HepG2 (cell line): Measurements from ENCODE around the gene ZNF225. TPM values are rescaled to one million over a fixed set of nuclear protein-coding genes. Genes with fewer than 3 reads are reported as not detected.

ENCODE experiments used
- ELF3 ChIP-seq: IDR thresholded peaks from 2 replicates; pipeline ENCODE4 v1.6.1; 2016; ENCODE audit warnings: missing genetic modification reagents, missing compliant biosample characterization
- ETV5 ChIP-seq: IDR thresholded peaks from 2 replicates; pipeline ENCODE4 v1.6.1; 2018; ENCODE audit warnings: missing biosample characterization, missing genetic modification reagents, inconsistent platforms, borderline replicate concordance
- FOXA3 ChIP-seq: IDR thresholded peaks from 2 replicates; pipeline ENCODE4 v1.6.1; 2016; ENCODE audit warnings: missing genetic modification reagents, missing compliant biosample characterization
- HMGA1 ChIP-seq: sonication (generic); formaldehyde crosslinking; conservative IDR thresholded peaks from 2 replicates; pipeline ENCODE4 v1.4.0; 2020; ENCODE audit warnings: missing genetic modification reagents
- HNRNPH1 ChIP-seq: fragments of 200-400 bp; formaldehyde crosslinking; optimal IDR thresholded peaks from 2 replicates; pipeline ENCODE3; 2017; ENCODE audit warnings: mild to moderate bottlenecking, low read depth, low read length
- JDP2 ChIP-seq: sonication (generic); formaldehyde crosslinking; IDR thresholded peaks from 2 replicates; pipeline ENCODE4 v1.8.1; 2022; ENCODE audit warnings: missing genetic modification reagents, borderline replicate concordance
- KLF16 ChIP-seq, 2 experiments: sonication (generic) in 1 of 2; formaldehyde crosslinking in 1 of 2; IDR thresholded peaks; 2 replicates each; pipeline versions ENCODE4 v1.6.1 to v1.8.0; 2016 to 2023; ENCODE audit warnings: missing genetic modification reagents in 2 of 2, missing compliant biosample characterization in 1 of 2
- MEF2D ChIP-seq: sonication (generic); formaldehyde crosslinking; IDR thresholded peaks from 2 replicates; pipeline ENCODE4 v1.5.1; 2020; ENCODE audit warnings: mild to moderate bottlenecking, missing genetic modification reagents
- NR2C2 ChIP-seq: sonication (generic); formaldehyde crosslinking; IDR thresholded peaks from 2 replicates; pipeline ENCODE4 v1.4.0; 2020; ENCODE audit warnings: missing genetic modification reagents, mild to moderate bottlenecking, moderate library complexity, borderline replicate concordance
- RELA ChIP-seq: sonication (generic); formaldehyde crosslinking; IDR thresholded peaks from 2 replicates; pipeline ENCODE4 v1.4.0; 2020; ENCODE audit warnings: missing genetic modification reagents
- SALL2 ChIP-seq: sonication (generic); formaldehyde crosslinking; IDR thresholded peaks from 2 replicates; pipeline ENCODE4 v1.8.1; 2023; ENCODE audit warnings: mild to moderate bottlenecking, missing genetic modification reagents, inconsistent platforms
- SSRP1 ChIP-seq: IDR thresholded peaks from 2 replicates; pipeline ENCODE4 v1.6.1; 2016; ENCODE audit warnings: control low read depth
- ZNF230 ChIP-seq: sonication (generic); formaldehyde crosslinking; IDR thresholded peaks from 2 replicates; pipeline ENCODE4 v1.4.0; 2020; ENCODE audit warnings: mild to moderate bottlenecking, missing genetic modification reagents
- ZNF33B ChIP-seq: sonication (generic); formaldehyde crosslinking; IDR thresholded peaks from 2 replicates; pipeline ENCODE4 v1.5.1; 2020; ENCODE audit warnings: mild to moderate bottlenecking, missing genetic modification reagents
- ZNF552 ChIP-seq: sonication (generic); formaldehyde crosslinking; IDR thresholded peaks from 2 replicates; pipeline ENCODE4 v1.9.0; 2022; ENCODE audit warnings: missing genetic modification reagents, mild to moderate bottlenecking, borderline replicate concordance
- polyA plus RNA-seq, 8 experiments: library from polyadenylated mRNA; depleted of rRNA in 3 of 8; stranded (reverse) in 7 of 8; unstranded in 1 of 8; fragments of >200 nt; fragmentation: Illumina TruSeq in 4 of 8; extraction: Trizol in 4 of 8; gene quantifications; 2 replicates each; pipeline versions ENCODE4 v1.2.1 to v1.2.3, GENCODE V29; 2011 to 2016; ENCODE audit warnings: low read depth in 4 of 8, missing spikeins in 1 of 8, mixed read lengths in 1 of 8; ENCODE audit not compliant: insufficient read depth in 1 of 8
- total RNA-seq, 5 experiments: library from RNA; depleted of rRNA; stranded (reverse); fragments of >200 nt; fragmentation: Illumina TruSeq; extraction: Trizol; gene quantifications; 2 replicates each; pipeline ENCODE4 v1.2.3, GENCODE V29; 2016; ENCODE audit warnings: low read depth in 1 of 5
- TF ChIP-seq, protein P1 (sequence below): sonication (generic); formaldehyde crosslinking; IDR thresholded peaks from 2 replicates; pipeline ENCODE4 v1.4.0; 2020; ENCODE audit warnings: mild to moderate bottlenecking, missing genetic modification reagents
- TF ChIP-seq, protein P2 (sequence below): sonication (generic); formaldehyde crosslinking; IDR thresholded peaks from 2 replicates; pipeline ENCODE4; 2020; ENCODE audit warnings: missing genetic modification reagents, mild to moderate bottlenecking, borderline replicate concordance
- TF ChIP-seq, protein P3 (sequence below): sonication (generic); formaldehyde crosslinking; IDR thresholded peaks from 2 replicates; pipeline ENCODE4 v1.4.0; 2020; ENCODE audit warnings: mild to moderate bottlenecking, low read depth, missing genetic modification reagents
- TF ChIP-seq, protein P4 (sequence below): sonication (generic); formaldehyde crosslinking; IDR thresholded peaks from 2 replicates; pipeline ENCODE4 v1.4.0; 2020; ENCODE audit warnings: missing genetic modification reagents

The ZNF225 gene
- total and polyA plus RNA-seq, 2 of the 13 experiments (the other 11 are each of a cell fraction or from before 2014, with no cell fraction given), result 0.87 to 3.3 TPM

DNA sequence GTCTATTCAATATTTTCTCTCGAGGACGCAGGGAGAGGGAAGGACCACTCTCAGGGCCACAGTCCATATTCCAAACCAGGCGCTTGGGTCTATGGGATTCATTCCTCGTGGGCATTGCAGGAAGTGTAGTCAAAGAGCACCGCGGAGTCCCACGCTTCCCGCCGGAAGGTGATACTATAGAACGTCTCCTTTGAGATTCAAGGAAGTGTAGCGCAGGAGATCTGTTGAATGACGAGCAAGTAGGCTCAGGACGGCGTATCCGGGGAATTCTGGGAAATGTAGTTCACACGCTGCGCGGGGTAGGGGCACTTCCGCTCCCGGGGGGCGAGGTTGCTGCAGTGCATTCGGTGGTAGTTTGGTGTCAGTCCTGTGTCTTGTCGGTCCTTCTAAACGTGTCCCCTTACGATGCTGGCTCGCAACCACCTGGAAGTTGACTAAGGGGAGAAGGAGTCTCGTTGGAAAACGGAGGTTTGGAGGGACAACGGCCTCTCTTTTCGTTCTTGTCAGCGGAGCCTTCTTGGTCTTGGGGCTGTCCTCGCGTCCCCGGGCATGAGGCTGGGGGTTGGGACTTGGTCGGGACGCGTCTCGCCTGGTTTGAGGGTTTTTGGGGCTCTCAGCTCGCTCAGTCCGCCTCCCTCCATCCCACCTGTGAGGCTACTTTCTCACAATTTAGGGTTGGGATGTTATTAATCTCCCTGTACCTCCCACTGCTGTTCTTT lies 41.2 kb upstream of the ZNF225 start, which contains the start of gene ZNF284 (continued):
- TF ChIP-seq, protein P1, sequence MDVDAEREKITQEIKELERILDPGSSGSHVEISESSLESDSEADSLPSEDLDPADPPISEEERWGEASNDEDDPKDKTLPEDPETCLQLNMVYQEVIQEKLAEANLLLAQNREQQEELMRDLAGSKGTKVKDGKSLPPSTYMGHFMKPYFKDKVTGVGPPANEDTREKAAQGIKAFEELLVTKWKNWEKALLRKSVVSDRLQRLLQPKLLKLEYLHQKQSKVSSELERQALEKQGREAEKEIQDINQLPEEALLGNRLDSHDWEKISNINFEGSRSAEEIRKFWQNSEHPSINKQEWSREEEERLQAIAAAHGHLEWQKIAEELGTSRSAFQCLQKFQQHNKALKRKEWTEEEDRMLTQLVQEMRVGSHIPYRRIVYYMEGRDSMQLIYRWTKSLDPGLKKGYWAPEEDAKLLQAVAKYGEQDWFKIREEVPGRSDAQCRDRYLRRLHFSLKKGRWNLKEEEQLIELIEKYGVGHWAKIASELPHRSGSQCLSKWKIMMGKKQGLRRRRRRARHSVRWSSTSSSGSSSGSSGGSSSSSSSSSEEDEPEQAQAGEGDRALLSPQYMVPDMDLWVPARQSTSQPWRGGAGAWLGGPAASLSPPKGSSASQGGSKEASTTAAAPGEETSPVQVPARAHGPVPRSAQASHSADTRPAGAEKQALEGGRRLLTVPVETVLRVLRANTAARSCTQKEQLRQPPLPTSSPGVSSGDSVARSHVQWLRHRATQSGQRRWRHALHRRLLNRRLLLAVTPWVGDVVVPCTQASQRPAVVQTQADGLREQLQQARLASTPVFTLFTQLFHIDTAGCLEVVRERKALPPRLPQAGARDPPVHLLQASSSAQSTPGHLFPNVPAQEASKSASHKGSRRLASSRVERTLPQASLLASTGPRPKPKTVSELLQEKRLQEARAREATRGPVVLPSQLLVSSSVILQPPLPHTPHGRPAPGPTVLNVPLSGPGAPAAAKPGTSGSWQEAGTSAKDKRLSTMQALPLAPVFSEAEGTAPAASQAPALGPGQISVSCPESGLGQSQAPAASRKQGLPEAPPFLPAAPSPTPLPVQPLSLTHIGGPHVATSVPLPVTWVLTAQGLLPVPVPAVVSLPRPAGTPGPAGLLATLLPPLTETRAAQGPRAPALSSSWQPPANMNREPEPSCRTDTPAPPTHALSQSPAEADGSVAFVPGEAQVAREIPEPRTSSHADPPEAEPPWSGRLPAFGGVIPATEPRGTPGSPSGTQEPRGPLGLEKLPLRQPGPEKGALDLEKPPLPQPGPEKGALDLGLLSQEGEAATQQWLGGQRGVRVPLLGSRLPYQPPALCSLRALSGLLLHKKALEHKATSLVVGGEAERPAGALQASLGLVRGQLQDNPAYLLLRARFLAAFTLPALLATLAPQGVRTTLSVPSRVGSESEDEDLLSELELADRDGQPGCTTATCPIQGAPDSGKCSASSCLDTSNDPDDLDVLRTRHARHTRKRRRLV, result no peak
- no peak for TF ChIP-seq JDP2 (CRISPR knock-in tag)
- TF ChIP-seq HMGA1 (CRISPR knock-in tag), result no peak
- 0 out of 2 replicates have a peak, but pooled peaks have one; percentile 13 for TF ChIP-seq MEF2D
- TF ChIP-seq SALL2 (CRISPR knock-in tag), result peak; percentile 35; the same call in 1 of the 2 replicates
- no peak for TF ChIP-seq HNRNPH1
- peak; percentile 50; the same call in 1 of the 2 replicates for TF ChIP-seq FOXA3 (CRISPR knock-in tag)
- no peak for TF ChIP-seq RELA
- peak; percentile 97 for TF ChIP-seq ELF3 (CRISPR knock-in tag)
- TF ChIP-seq, protein P2, sequence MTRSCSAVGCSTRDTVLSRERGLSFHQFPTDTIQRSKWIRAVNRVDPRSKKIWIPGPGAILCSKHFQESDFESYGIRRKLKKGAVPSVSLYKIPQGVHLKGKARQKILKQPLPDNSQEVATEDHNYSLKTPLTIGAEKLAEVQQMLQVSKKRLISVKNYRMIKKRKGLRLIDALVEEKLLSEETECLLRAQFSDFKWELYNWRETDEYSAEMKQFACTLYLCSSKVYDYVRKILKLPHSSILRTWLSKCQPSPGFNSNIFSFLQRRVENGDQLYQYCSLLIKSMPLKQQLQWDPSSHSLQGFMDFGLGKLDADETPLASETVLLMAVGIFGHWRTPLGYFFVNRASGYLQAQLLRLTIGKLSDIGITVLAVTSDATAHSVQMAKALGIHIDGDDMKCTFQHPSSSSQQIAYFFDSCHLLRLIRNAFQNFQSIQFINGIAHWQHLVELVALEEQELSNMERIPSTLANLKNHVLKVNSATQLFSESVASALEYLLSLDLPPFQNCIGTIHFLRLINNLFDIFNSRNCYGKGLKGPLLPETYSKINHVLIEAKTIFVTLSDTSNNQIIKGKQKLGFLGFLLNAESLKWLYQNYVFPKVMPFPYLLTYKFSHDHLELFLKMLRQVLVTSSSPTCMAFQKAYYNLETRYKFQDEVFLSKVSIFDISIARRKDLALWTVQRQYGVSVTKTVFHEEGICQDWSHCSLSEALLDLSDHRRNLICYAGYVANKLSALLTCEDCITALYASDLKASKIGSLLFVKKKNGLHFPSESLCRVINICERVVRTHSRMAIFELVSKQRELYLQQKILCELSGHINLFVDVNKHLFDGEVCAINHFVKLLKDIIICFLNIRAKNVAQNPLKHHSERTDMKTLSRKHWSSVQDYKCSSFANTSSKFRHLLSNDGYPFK (CRISPR knock-in tag), result no peak
- TF ChIP-seq ZNF230 (CRISPR knock-in tag), result no peak
- TF ChIP-seq, protein P3, sequence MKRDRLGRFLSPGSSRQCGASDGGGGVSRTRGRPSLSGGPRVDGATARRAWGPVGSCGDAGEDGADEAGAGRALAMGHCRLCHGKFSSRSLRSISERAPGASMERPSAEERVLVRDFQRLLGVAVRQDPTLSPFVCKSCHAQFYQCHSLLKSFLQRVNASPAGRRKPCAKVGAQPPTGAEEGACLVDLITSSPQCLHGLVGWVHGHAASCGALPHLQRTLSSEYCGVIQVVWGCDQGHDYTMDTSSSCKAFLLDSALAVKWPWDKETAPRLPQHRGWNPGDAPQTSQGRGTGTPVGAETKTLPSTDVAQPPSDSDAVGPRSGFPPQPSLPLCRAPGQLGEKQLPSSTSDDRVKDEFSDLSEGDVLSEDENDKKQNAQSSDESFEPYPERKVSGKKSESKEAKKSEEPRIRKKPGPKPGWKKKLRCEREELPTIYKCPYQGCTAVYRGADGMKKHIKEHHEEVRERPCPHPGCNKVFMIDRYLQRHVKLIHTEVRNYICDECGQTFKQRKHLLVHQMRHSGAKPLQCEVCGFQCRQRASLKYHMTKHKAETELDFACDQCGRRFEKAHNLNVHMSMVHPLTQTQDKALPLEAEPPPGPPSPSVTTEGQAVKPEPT, result 0 out of 2 replicates have a peak, but pooled peaks have one; percentile 32
- no peak for TF ChIP-seq SSRP1 (CRISPR knock-in tag)
- TF ChIP-seq KLF16 (CRISPR knock-in tag; IDR thresholded peaks at IDR 0.05), result peak in 1 of 2 experiments; percentile 61; a peak in 2 of 4 replicates
- TF ChIP-seq ETV5, result peak; percentile 85
- TF ChIP-seq ZNF33B, result no peak
- TF ChIP-seq ZNF552 (CRISPR knock-in tag), result no peak
- peak; percentile 89 for TF ChIP-seq NR2C2
- TF ChIP-seq, protein P4, sequence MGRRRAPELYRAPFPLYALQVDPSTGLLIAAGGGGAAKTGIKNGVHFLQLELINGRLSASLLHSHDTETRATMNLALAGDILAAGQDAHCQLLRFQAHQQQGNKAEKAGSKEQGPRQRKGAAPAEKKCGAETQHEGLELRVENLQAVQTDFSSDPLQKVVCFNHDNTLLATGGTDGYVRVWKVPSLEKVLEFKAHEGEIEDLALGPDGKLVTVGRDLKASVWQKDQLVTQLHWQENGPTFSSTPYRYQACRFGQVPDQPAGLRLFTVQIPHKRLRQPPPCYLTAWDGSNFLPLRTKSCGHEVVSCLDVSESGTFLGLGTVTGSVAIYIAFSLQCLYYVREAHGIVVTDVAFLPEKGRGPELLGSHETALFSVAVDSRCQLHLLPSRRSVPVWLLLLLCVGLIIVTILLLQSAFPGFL (CRISPR knock-in tag), result no peak
